ENCODE measurements around the gene RNF126.

GRCh38 chr19:648904-649801, 13.9 kb downstream of the RNF126 start:
- TF ChIP-seq CTCF (conservative IDR thresholded peaks at IDR 0.05; ENCODE audit: low read depth in 2 of 2) (no peak), REST (IDR thresholded peaks at IDR 0.05; ENCODE audit: unreplicated experiment) (no peak), EZH2phosphoT487 (IDR thresholded peaks at IDR 0.05; ENCODE audit: unreplicated experiment) (no peak), EZH2 (IDR thresholded peaks at IDR 0.05; ENCODE audit: low read depth, unreplicated experiment) (no peak), JUNB (IDR thresholded peaks at IDR 0.05; ENCODE audit: unreplicated experiment) (no peak), POLR2AphosphoS5 (IDR thresholded peaks at IDR 0.05; ENCODE audit: low read depth) (no peak), CREB1 (CRISPR knock-in tag; IDR thresholded peaks at IDR 0.05; ENCODE audit: low read depth) (no peak), ETS1 (IDR thresholded peaks at IDR 0.05) (no peak), ZNF331 (CRISPR knock-in tag; IDR thresholded peaks at IDR 0.05; ENCODE audit: low read depth) (no peak), NANOG (IDR thresholded peaks at IDR 0.05; ENCODE audit: borderline replicate concordance) (no peak), ZNF114 (CRISPR knock-in tag; IDR thresholded peaks at IDR 0.05) (no peak), STAT1 (IDR thresholded peaks at IDR 0.05; ENCODE audit: unreplicated experiment) (no peak)
